GM15510 (cell line): ENCODE measurements around the gene LRCH1.

Experiments
- POLR2A ChIP-seq: IDR thresholded peaks from 3 replicates; pipeline ENCODE4 v1.6.1; 2011; ENCODE audit warnings: borderline replicate concordance; ENCODE audit not compliant: insufficient read length; ENCODE audit errors: extremely low read depth

The LRCH1 gene

GRCh38 chr13:46745062-46745461 is 192.1 kb downstream of the LRCH1 start:
- TF ChIP-seq POLR2A, result no peak

DNA sequence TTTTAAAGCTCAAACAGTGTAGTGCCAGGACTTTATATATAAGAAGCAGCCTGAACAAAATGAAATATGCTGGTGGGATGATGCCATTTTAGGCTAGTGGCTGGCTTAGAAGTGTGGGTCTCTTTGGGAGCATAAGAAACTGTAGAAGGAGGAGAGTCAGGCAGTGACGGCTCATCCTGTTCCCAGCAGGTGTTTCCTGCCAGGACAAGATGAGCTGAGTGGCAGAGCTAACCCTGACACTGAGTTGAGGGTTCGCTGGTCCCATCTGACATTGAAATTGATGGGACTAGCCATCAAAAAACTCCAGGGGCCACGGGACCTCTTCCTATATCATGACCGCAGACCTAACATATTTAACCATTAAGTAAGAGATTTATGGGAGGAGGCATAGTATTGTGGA is 192.7 kb downstream of the LRCH1 start:
- no peak for TF ChIP-seq POLR2A

- TF ChIP-seq POLR2A, result no peak
These were observed 194.3 kb downstream of the LRCH1 start for GRCh38 chr13:46747031-46747820.

- no peak for TF ChIP-seq POLR2A
These were observed 195.3 kb downstream of the LRCH1 start for GRCh38 chr13:46748300-46748699.

DNA sequence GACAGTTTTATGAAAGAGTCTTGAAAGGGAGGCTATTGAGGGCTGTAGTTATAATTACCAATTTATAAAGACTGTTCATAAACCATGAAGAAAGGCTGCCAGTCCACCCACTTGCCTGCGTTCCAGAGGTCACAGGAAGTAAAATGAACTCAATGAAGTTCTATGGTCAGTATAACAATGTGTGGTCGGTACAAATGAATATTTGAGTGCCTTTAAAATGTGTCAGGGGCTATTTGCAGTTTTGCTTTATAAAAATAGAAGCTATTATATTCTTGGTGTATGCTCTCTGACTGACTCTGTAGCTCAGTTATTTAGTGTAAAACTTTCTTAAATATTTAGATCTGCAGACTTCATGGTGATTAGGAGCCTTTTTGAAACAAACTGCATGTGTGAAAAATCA is 197.0 kb downstream of the LRCH1 start:
- TF ChIP-seq POLR2A, result no peak

GRCh38 chr13:46751811-46752635 is 199.1 kb downstream of the LRCH1 start:
- no peak for TF ChIP-seq POLR2A

GRCh38 chr13:46753137-46753536 is 200.2 kb downstream of the LRCH1 start:
- TF ChIP-seq POLR2A, result no peak

DNA sequence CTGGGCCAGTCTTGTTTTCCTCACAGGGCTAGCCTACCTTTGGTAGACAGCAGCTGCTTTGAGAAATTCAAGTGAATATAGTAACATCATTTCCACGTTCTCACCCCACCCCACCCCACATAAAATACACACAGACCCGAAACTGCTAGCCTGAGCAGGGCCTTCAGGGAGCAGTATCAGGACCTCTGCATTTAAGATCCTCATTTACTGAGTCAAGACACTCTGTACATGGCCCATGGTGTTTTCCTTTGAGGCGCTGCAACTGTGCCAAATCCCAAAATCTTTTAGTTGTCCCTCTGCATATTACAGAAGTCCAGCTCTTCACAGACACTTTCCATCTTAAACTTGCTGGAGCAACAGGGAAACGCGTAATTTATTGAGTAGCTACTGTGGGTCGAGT is 200.9 kb downstream of the LRCH1 start:
- TF ChIP-seq POLR2A, result no peak

GRCh38 chr13:46754812-46755211 is 201.8 kb downstream of the LRCH1 start:
- no peak for TF ChIP-seq POLR2A

- no peak for TF ChIP-seq POLR2A
These were observed 204.0 kb downstream of the LRCH1 start for GRCh38 chr13:46756977-46757376.

GRCh38 chr13:46757640-46758039 is 204.7 kb downstream of the LRCH1 start:
- no peak for TF ChIP-seq POLR2A

- TF ChIP-seq POLR2A, result no peak
These were observed 206.9 kb downstream of the LRCH1 start for GRCh38 chr13:46759846-46760245.

DNA sequence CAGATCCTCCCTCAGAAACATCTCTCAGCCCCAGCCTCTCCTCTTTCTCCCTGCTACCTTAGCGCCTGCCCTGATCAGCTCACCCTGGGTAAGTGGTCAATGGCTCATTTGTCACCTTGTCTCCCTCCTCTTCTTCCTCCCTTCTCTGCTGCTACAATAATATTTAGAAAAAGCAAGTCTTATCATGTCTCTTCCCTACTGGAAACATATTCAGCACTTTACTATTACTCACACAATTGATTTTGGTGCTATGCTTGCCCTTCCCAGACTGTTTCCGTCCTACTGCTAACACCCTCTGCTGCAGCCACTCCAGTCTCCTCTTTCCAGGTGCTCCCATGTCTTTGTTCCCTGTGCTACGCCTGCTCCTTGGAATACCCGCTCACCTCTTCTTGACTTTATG is 208.2 kb downstream of the LRCH1 start:
- no peak for TF ChIP-seq POLR2A

GRCh38 chr13:46761866-46762265 is 208.9 kb downstream of the LRCH1 start:
- TF ChIP-seq POLR2A, result no peak

DNA sequence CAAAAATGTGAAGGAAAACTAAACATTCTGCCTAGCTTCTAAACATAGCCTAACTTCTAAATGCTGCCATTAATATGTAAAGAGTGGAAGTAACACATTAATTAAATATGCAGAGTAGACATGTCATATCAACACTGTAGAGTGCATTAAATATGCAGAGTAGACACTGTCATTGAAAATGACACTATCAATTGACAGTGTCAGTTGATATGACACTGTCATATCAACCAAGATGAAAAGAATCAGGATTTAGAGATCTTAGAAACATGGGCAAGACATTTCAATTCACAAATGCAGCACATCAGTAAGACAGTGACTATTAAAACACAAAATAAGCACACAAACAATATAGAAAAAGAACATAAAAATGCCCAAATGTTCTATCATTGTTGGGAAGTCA is 218.7 kb downstream of the LRCH1 start:
- no peak for TF ChIP-seq POLR2A

DNA sequence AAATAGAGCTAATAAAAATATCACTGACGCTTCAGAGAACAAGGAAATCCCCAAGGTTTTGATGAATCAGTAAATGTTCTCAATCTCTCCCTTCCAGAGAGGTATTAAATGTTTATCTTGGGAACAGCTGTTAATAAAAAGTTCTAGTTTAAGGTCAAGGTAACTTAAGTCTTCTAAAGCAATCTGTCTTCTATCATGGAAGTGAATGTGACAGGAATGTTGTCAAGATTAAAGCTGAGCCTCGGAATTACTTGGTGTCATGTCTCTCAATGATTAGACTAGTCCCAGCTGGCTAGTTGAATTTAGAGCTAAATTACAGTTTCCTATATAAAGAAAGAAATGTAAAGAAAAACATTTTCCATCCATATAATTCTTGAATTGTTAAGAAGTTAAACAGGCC is 220.6 kb downstream of the LRCH1 start:
- TF ChIP-seq POLR2A, result no peak
